Spleen (tissue), 11 donors: ENCODE measurements around the gene IGF2BP1. TPM values are rescaled to one million over a fixed set of nuclear protein-coding genes. Genes with fewer than 3 reads are reported as not detected.

ENCODE experiments used
- DNase-seq: peaks from one replicate; pipeline ENCODE4 v3.0.0-alpha.2; 2020
- H3K27ac ChIP-seq, 8 donors: fragments of 200-600 bp; sonication (generic) in 7 of 8; 1 replicate in 4 of 8; 2 replicates in 4 of 8; pipeline versions ENCODE4 v1.5.0 to v1.8.0; 2016 to 2021; ENCODE audit warnings: inconsistent platforms in 4 of 8, mild to moderate bottlenecking in 4 of 8, moderate library complexity in 1 of 8
- H3K27me3 ChIP-seq, 7 donors: fragments of 200-600 bp; sonication (generic) in 6 of 7; replicated peaks in 1 of 7; 1 replicate in 4 of 7; 2 replicates in 3 of 7; pipeline versions ENCODE4 v1.5.0 to v1.8.0; 2016 to 2021; ENCODE audit warnings: inconsistent platforms in 3 of 7, mild to moderate bottlenecking in 1 of 7
- H3K36me3 ChIP-seq, 6 donors: fragments of 200-600 bp; sonication (generic) in 5 of 6; 1 replicate in 4 of 6; 2 replicates in 2 of 6; pipeline versions ENCODE4 v1.5.0 to v1.8.0; 2016 to 2021; ENCODE audit warnings: inconsistent platforms in 2 of 6
- H3K4me1 ChIP-seq, 6 donors: fragments of 200-600 bp; sonication (generic) in 5 of 6; 1 replicate in 3 of 6; 2 replicates in 3 of 6; pipeline versions ENCODE4 v1.5.0 to v1.8.0; 2016 to 2021; ENCODE audit warnings: inconsistent platforms in 3 of 6
- H3K4me3 ChIP-seq, 8 donors: fragments of 200-600 bp; sonication (generic) in 7 of 8; 1 replicate in 4 of 8; 2 replicates in 4 of 8; pipeline versions ENCODE4 v1.5.0 to v1.8.0; 2016 to 2021; ENCODE audit warnings: inconsistent platforms in 4 of 8, mild to moderate bottlenecking in 4 of 8, moderate library complexity in 2 of 8
- H3K9me3 ChIP-seq, 8 donors: fragments of 200-600 bp; sonication (generic) in 7 of 8; 1 replicate in 4 of 8; 2 replicates in 4 of 8; pipeline versions ENCODE4 v1.5.0 to v1.8.0; 2016 to 2021; ENCODE audit warnings: inconsistent platforms in 4 of 8
- POLR2A ChIP-seq, 3 donors: fragments of 450-650 bp; IDR thresholded peaks; one replicate each; pipeline ENCODE4 v1.5.1; 2017; ENCODE audit warnings: antibody characterized with exemption in 3 of 3, mild to moderate bottlenecking in 1 of 3
- POLR2AphosphoS5 ChIP-seq, 3 donors: sonication (generic); formaldehyde crosslinking; IDR thresholded peaks; one replicate each; pipeline ENCODE4 v1.5.1; 2017; ENCODE audit warnings: antibody characterized with exemption in 3 of 3
- WGBS, 5 donors: extraction: QIAGEN DNeasy Blood & Tissue Kit in 3 of 5; methylation state at CpG; one replicate each; pipeline versions ENCODE4 v1.1.5 to v1.1.7; 2013 to 2018; 5-methylcytosine and 5-hydroxymethylcytosine counted together
- intact Hi-C: fragments of 100-400 bp; cut with DNase I; formaldehyde crosslinking; loops from one replicate; pipeline ENCODE4 v1.15.0; 2023; ENCODE audit warnings: low total_unique reads
- polyA plus RNA-seq, 3 donors: library from polyadenylated mRNA; stranded (reverse); fragments of 200-250 nt; gene quantifications; one replicate each; pipeline ENCODE4 v1.2.1, GENCODE V29; 2013
- total RNA-seq, 7 donors: library from RNA; depleted of rRNA in 3 of 7; stranded (reverse); fragments of >200 nt in 3 of 7; fragmentation: NEBNext Ultra II Directional in 4 of 7; extraction: Animal tissue kit (Norgen Biotek cat#: 25700) in 4 of 7; gene quantifications; one replicate each; pipeline versions ENCODE4 v1.1.0 to v1.2.1, GENCODE V29; 2016 to 2021
- TF ChIP-seq, protein P1 (sequence below), 11 experiments: fragments of 200-600 bp in 7 of 11; fragments of 450-650 bp in 4 of 11; sonication (generic) in 4 of 11; IDR thresholded peaks in 8 of 11; conservative IDR thresholded peaks in 3 of 11; 1 replicate in 7 of 11; 2 replicates in 4 of 11; pipeline versions ENCODE4 v1.4.0 to v1.8.0; 2016 to 2021; ENCODE audit warnings: antibody characterized with exemption in 11 of 11, inconsistent platforms in 4 of 11, mild to moderate bottlenecking in 1 of 11
- donor health status: healthy with polysubstance abuse.
- donor health status: DM: no; HTN: no; CAD: no; lungs with moderate emphysema.
- donor health status: DM: no; HTN: no; CAD: no.
- donor health status: Bipolar disorder and iron deficiency.
- donor health status: healthy.
- donor health status: DM: no; HTN: no; CAD: no.
- donor health status: DM: yes; HTN: yes; CAD: no.

The IGF2BP1 gene
- total and polyA plus RNA-seq, 10 donors: 0.17 TPM; not detected in 9

DNA sequence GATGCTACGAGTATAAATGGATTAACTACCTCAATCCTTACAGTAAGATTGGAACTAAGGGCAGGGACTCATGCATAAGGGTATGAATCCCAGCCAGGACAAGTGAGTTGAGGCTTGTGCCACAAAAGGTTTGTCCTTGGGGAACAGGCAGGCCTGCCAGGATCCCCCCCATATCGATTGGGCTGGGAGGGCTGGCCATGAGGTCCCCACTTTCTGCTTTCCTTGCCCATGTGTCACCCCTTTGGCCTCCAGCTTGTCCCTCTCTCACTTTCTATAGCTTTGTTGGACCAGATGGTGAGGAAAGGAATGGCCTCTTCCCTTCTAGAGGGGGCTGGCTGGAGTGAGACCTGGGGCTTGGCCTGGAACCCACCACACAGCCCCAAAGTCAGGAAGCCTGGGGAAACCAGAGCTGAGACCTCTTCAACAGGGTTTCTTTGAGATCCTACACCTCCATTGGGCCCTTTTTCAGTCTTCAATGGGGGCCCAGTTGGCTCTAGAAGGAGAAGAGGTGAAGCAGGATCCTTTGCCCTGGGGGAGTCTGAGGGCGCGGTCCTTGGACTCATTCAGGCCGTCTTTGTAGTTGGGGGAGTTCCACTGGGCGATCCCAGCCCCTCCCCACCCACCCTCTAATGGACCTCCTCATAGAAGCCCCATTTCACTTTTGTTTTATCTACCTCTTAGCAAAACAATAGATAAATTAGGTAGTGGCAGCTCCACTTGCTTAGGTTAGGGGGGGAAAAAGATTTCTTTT is 57.3 kb downstream of the IGF2BP1 start:
- no peak for DNase-seq
- WGBS, 5 donors: 80 to 94% (median 89%) methylated on average over 6 of the region's 6 CpGs
- Histone ChIP-seq H3K27ac (no peak overlapping the region), H3K4me1 (no peaks in the 10 kb centered on the region), H3K9me3 (no peaks in the 10 kb centered on the region), H3K4me3 (no peak overlapping the region), H3K27me3 (peaks cover 0 to 27% (median 0%) of the 10 kb centered on the region in 7 donors), H3K36me3 (no peaks in the 10 kb centered on the region)
- intact Hi-C loops: no loop called here
- TF ChIP-seq, protein P1, sequence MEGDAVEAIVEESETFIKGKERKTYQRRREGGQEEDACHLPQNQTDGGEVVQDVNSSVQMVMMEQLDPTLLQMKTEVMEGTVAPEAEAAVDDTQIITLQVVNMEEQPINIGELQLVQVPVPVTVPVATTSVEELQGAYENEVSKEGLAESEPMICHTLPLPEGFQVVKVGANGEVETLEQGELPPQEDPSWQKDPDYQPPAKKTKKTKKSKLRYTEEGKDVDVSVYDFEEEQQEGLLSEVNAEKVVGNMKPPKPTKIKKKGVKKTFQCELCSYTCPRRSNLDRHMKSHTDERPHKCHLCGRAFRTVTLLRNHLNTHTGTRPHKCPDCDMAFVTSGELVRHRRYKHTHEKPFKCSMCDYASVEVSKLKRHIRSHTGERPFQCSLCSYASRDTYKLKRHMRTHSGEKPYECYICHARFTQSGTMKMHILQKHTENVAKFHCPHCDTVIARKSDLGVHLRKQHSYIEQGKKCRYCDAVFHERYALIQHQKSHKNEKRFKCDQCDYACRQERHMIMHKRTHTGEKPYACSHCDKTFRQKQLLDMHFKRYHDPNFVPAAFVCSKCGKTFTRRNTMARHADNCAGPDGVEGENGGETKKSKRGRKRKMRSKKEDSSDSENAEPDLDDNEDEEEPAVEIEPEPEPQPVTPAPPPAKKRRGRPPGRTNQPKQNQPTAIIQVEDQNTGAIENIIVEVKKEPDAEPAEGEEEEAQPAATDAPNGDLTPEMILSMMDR (IDR thresholded peaks at IDR 0.05 in 8 of 11, conservative IDR thresholded peaks at IDR 0.05 in 3 of 11): no peak
- no peak for TF ChIP-seq POLR2AphosphoS5 (IDR thresholded peaks at IDR 0.05)
- no peak for TF ChIP-seq POLR2A (IDR thresholded peaks at IDR 0.05)

DNA sequence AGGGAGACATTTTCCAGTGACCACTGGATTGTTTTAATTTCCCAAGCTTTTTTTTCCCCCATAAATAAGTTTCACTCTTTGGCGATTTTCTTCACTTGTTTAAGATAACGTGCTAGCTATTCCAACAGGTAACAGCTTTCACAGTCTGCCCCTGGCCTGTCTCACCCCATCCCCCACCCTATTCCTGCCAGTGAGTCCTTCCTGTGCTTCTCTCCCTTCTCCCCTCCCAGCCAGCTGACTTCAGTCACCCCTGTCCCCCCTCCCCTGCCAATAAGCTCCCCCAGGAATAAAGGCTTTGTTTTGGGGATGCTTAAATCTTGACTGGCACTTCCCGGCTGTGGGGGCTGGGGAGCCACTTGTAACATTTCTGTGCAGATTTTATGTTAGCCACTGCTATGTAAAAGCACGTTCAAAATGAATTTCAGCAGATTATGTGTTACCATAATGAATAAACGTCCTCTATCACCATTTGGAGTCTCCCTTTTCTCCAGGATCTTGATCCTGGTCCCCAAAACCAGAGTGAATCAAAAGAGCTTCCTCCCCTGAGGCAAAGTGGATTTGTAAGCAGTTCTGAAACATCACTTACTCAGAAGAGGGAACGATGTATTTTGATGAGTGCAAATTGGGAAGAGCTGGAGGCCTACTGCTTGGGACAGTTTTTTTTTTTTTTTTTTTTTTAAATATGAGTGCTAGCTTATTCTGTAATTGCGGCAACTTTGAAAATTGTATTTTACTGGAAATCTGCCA is 58.2 kb downstream of the IGF2BP1 start:
- Histone ChIP-seq H3K36me3 (no peaks in the 10 kb centered on the region), H3K27ac (no peak overlapping the region), H3K9me3 (no peaks in the 10 kb centered on the region), H3K4me3 (no peak overlapping the region), H3K4me1 (no peaks in the 10 kb centered on the region), H3K27me3 (peaks cover 0 to 31% (median 0%) of the 10 kb centered on the region in 7 donors)
- no peak for TF ChIP-seq POLR2A (IDR thresholded peaks at IDR 0.05)
- TF ChIP-seq, protein P1 (IDR thresholded peaks at IDR 0.05 in 8 of 11, conservative IDR thresholded peaks at IDR 0.05 in 3 of 11): no peak
- WGBS, 5 donors: 70 to 84% (median 76%) methylated on average over 7 of the region's 7 CpGs
- intact Hi-C loops: no loop called here
- no peak for DNase-seq

DNA sequence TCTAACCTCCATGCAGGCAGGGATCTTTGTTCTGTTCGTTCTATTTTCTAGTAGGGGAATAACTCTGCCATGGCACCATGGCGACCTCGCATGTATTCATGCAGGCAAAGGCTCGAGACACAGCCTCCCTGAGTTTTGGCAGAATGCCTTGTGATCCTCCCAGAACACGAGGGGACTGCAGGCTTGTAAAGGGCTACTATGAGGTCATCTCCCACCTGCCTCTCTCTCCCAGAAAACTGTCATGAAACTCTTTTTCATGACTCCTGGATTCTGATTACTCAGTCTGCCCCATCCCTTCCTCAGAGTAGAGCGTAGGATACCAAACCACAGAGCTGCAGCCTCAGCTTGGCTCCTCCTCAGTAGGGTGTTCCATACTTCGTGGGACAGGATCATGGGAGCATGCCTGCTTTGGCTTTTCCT is 64.3 kb downstream of the IGF2BP1 start:
- Histone ChIP-seq H3K27me3 (peaks cover 0 to 33% (median 0%) of the 10 kb centered on the region in 7 donors), H3K9me3 (no peaks in the 10 kb centered on the region), H3K36me3 (no peaks in the 10 kb centered on the region), H3K4me1 (no peaks in the 10 kb centered on the region), H3K4me3 (no peak overlapping the region), H3K27ac (no peak overlapping the region)
- intact Hi-C loops: no loop called here
- DNase-seq: no peak
- 61 to 69% (median 68%) methylated on average over 6 to 7 of the region's 7 CpGs for WGBS, 5 donors
- no peak for TF ChIP-seq POLR2A (IDR thresholded peaks at IDR 0.05)
- TF ChIP-seq POLR2AphosphoS5 (IDR thresholded peaks at IDR 0.05): no peak
- TF ChIP-seq, protein P1 (IDR thresholded peaks at IDR 0.05 in 8 of 11, conservative IDR thresholded peaks at IDR 0.05 in 3 of 11): no peak

DNA sequence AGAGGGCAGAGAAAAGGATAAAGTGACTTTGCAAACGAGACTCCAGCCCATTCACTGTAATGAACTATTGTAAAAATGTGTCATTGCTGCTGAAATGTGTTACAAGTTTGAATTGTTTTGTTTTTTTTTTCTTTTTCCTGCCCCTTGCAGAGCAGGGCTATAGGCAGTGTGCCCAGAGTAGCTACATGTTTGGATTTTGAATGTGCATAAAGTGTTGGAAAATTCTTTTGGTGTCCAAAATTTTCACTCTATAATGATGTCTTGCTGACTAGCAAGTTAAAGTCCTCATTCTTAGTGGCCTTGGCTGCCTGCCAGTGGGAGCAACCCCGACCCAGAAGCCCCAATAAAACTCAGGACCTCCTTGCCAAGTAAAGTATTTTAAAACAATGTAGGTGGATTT is 66.5 kb downstream of the IGF2BP1 start:
- Histone ChIP-seq H3K4me3 (no peak overlapping the region), H3K27ac (no peak overlapping the region), H3K9me3 (no peaks in the 10 kb centered on the region), H3K4me1 (no peaks in the 10 kb centered on the region), H3K27me3 (peaks cover 0 to 23% (median 0%) of the 10 kb centered on the region in 7 donors), H3K36me3 (no peaks in the 10 kb centered on the region)
- TF ChIP-seq POLR2A (IDR thresholded peaks at IDR 0.05): no peak
- TF ChIP-seq, protein P1 (IDR thresholded peaks at IDR 0.05 in 8 of 11, conservative IDR thresholded peaks at IDR 0.05 in 3 of 11): no peak
- TF ChIP-seq POLR2AphosphoS5 (IDR thresholded peaks at IDR 0.05): no peak
- no peak for DNase-seq
- intact Hi-C loops: no loop called here
- 33 to 47% (median 34%) methylated on average over 2 of the region's 2 CpGs for WGBS, 5 donors
